HFF-Myc (cell line): ENCODE measurements around the gene AHRR.
"Not testable (repeated sequence)": the region's sequence is repeated elsewhere in the genome, so short reads cannot be mapped to it uniquely, and the experiment has no call there.

ENCODE experiments used
- DNase-seq: peaks from one replicate; pipeline ENCODE4 v3.0.0-alpha.2; 2011; ENCODE audit warnings: low read depth; ENCODE audit errors: extremely low read depth
- H3K4me3 ChIP-seq: replicated peaks from 2 replicates; pipeline ENCODE4 v1.5.1; 2011; ENCODE audit warnings: low read depth, mild to moderate bottlenecking, control low read depth, low read length
- TF ChIP-seq, protein P1 (sequence below): IDR thresholded peaks from 2 replicates; pipeline ENCODE4 v1.5.1; 2012; ENCODE audit warnings: mild to moderate bottlenecking, low read depth, low read length, control low read depth; ENCODE audit errors: missing control alignments

The AHRR gene

DNA sequence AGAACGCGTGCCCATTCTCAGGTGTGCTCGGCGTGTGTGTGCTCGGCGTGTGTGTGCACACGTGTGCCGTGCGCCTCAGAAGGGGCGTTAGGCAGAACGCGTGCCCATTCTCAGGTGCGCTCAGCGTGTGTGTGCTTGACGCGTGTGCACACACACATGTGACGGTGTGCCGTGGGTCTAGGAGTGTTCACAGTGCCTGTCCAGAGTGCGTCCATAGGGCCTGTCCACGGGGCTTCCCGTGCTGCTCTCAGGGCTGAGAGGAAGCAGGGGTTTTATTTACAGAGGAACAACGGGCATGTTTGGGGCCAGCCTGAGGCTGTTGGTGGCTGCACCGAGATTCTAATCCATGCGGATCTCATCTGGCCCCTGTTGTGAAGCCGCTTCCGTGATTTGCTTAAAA is 14.2 kb upstream of the AHRR start:
- no peak for DNase-seq
- TF ChIP-seq, protein P1, sequence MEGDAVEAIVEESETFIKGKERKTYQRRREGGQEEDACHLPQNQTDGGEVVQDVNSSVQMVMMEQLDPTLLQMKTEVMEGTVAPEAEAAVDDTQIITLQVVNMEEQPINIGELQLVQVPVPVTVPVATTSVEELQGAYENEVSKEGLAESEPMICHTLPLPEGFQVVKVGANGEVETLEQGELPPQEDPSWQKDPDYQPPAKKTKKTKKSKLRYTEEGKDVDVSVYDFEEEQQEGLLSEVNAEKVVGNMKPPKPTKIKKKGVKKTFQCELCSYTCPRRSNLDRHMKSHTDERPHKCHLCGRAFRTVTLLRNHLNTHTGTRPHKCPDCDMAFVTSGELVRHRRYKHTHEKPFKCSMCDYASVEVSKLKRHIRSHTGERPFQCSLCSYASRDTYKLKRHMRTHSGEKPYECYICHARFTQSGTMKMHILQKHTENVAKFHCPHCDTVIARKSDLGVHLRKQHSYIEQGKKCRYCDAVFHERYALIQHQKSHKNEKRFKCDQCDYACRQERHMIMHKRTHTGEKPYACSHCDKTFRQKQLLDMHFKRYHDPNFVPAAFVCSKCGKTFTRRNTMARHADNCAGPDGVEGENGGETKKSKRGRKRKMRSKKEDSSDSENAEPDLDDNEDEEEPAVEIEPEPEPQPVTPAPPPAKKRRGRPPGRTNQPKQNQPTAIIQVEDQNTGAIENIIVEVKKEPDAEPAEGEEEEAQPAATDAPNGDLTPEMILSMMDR, result no peak
- no peak overlapping the region for H3K4me3 ChIP-seq

DNA sequence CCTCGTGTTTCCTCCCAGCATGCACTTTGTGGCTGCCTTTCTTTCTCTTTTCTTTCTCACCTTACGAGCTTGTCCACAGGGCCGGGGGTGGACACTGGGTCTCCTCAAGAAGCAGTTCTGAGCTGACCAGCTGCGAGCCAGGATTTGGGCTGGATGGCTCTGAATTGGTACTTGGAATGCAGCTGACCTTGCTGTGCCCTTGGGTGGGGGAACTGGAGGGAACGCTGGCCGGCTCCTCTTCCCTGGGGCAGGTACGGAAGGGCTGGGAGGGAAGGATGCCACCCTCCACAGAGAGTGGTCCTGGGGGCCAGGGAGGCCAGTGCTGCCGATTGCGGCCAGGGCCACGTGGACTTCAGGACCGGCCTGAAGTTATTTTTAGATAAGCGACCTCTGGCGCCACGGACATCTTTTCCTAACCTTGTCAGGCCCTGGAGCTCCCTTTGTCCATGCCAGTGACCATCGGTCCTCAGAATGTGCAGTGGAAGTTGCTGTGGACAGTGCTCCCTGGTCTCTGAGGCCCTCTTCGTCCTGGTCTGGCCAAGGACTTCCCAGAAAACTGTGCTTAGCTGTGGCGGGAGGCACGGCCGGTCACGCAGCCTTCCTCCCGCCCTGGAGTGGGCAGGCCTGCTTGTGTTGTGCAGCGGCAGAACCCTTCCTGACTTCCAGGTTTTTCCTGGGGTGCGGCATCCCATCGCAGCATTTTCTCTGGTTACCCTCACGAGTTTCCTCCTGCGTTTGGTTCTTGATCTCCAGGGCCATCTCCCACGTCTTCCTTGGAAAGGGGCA is 13.5 kb upstream of the AHRR start:
- no peak for DNase-seq
- no peak overlapping the region for H3K4me3 ChIP-seq
- TF ChIP-seq, protein P1, result no peak

DNA sequence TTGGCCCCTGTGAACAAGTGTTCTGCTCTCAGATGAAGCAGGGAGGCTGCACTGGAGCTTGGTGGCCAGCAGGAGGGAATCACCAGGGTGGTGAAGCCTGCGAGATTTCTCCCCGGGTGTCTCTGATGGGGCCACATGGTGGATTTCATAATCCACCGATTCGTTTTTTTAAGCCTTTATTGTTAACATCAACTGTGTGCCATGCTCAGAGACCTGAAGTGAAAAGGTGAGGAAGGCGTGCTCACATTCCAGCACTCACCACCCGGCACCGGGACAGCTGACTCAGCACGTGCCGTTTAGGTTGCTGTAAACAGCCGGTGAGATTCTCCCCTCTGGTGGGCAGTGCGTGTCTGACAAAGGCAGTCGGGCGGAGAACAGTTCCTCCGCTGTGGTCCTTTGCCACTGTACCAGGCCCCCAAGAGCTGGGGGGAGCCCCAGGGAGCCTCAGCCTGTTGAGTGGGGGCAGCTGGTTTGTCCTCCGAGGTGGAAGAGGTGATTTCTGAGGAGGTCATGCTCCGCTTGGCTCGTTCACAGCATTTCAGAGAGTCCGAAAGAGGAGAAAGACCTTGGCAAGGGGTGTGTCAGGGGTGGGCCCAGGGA is 12.7 kb upstream of the AHRR start:
- no peak overlapping the region for H3K4me3 ChIP-seq
- DNase-seq, result no peak
- TF ChIP-seq, protein P1, result peak; percentile 39

DNA sequence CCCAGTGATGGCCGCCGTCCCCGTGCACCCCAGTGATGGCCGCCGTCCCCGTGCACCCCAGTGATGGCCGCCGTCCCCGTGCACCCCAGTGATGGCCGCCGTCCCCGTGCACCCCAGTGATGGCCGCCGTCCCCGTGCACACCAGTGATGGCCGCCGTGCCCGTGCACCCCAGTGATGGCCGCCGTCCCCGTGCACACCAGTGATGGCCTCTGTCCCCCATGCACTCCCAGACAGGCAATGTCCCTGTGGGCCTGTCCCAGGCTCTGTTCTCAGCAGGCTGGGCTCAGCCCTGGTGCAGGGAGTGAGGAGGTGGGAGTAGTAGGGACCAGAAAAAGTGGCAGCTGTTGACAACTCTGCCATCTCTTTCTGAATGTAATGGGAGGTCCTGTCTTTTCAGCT is 11.7 kb upstream of the AHRR start:
- not testable (repeated sequence) for H3K4me3 ChIP-seq, DNase-seq

DNA sequence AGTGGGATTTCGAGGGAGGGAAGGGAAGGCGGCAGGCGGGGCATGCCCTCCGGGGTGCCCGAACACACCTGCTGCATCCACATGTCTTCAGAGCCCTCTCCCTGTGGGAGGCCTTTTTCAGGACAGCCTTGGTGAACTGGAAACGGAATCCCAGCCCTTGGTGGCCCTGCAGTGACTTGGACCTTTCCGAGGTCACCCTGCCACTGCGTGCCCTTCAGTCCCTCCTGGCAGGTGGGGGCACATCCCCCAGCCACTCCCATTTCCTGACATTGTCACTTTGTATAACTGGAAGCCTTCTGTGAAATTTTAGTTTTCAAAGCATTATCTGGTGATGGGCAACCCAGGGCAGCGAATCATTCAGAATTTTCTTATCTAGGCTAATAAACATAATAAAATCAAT is 11.0 kb upstream of the AHRR start:
- no peak for DNase-seq
- TF ChIP-seq, protein P1, result no peak
- H3K4me3 ChIP-seq, result no peak overlapping the region

DNA sequence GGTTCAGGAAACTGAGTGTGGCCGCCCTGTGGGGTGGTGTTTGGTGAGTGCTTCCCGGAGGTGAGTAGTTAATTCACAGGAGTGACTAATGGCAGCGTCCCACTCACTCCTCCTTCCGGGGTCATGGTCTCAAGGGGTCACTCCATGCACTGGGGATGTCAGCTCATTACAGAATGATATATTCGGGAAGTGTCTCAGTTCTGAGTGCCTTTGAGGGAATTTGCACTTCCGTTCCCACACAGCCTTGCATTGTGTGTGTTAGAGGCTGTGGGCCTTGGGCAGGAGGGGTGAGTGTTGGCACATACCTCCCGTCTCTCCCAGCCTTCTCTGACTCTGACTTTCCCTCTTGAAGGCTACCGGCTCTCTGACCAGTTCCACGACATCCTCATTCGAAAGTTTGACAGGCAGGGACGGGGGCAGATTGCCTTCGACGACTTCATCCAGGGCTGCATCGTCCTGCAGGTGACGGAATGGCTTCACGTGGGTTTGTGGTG is 10.5 kb upstream of the AHRR start:
- no peak overlapping the region for H3K4me3 ChIP-seq
- TF ChIP-seq, protein P1, result no peak
- DNase-seq, result no peak

DNA sequence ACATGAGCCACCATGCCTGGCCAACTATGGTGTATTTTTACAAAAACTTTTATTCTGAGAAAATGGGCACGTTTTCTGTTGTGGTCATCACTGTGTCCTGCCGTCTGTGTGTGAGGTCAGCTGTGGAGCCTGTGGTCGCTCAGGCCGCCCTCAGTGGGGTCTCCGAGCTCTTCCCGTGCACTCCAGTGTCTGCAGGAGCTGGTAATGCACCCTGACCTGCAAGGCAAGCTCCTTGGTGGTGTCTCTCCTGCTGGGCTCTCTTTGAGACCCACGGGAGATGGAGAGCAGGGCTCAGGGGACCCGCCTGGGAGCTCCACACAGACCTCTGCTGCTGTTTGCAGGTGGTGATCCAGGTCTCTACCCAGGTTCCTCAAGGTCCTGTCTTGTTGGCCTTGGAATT is 9.6 kb upstream of the AHRR start:
- no peak for DNase-seq
- no peak overlapping the region for H3K4me3 ChIP-seq
- TF ChIP-seq, protein P1, result no peak
